SK-N-SH (cell line): ENCODE data around the gene LUC7L3.

ENCODE experiments used
- CHD2 ChIP-seq: fragments of 150-350 bp; IDR thresholded peaks from 2 replicates; pipeline ENCODE4 v1.6.1; 2018; ENCODE audit warnings: low read length; ENCODE audit not compliant: partially characterized antibody
- CTCF ChIP-seq: fragments of 200-600 bp; sonication (generic); IDR thresholded peaks from 2 replicates; pipeline ENCODE4 v1.6.1; 2017; ENCODE audit warnings: antibody characterized with exemption, mild to moderate bottlenecking, moderate library complexity
- EZH2phosphoT487 ChIP-seq: fragments of 200-600 bp; sonication (generic); IDR thresholded peaks from 2 replicates; pipeline ENCODE4 v1.6.1; 2017; ENCODE audit warnings: low read depth, mixed run types, mild to moderate bottlenecking, antibody characterized with exemption, moderate library complexity, borderline replicate concordance
- FOXM1 ChIP-seq: IDR thresholded peaks from 2 replicates; pipeline ENCODE4 v1.4.0; 2012; ENCODE audit warnings: low read depth, mild to moderate bottlenecking
- GABPA ChIP-seq: IDR thresholded peaks from 2 replicates; pipeline ENCODE4 v1.4.0; 2012; ENCODE audit warnings: low read depth, mild to moderate bottlenecking
- MXI1 ChIP-seq: IDR thresholded peaks from 2 replicates; pipeline ENCODE4 v1.6.1; 2012; ENCODE audit warnings: mild to moderate bottlenecking, low read depth, low read length, improper control_type of control experiment
- NFIC ChIP-seq: IDR thresholded peaks from 2 replicates; pipeline ENCODE4 v1.4.0; 2012; ENCODE audit warnings: borderline replicate concordance
- RCOR1 ChIP-seq: fragments of 150-350 bp; IDR thresholded peaks from 2 replicates; pipeline ENCODE4 v1.6.1; 2017; ENCODE audit warnings: antibody characterized with exemption, low read length
- YY1 ChIP-seq: IDR thresholded peaks from 2 replicates; pipeline ENCODE4 v1.4.0; 2012; ENCODE audit warnings: low read depth, mild to moderate bottlenecking
- ZBTB33 ChIP-seq: IDR thresholded peaks from 2 replicates; pipeline ENCODE4 v1.4.0; 2012; ENCODE audit warnings: low read depth, borderline replicate concordance
- TF ChIP-seq, protein P1 (sequence below): IDR thresholded peaks from 2 replicates; pipeline ENCODE4 v1.4.0; 2012; ENCODE audit warnings: low read depth, borderline replicate concordance
- TF ChIP-seq, protein P2 (sequence below): IDR thresholded peaks from 2 replicates; pipeline ENCODE4 v1.4.0; 2012; ENCODE audit warnings: low read depth

DNA sequence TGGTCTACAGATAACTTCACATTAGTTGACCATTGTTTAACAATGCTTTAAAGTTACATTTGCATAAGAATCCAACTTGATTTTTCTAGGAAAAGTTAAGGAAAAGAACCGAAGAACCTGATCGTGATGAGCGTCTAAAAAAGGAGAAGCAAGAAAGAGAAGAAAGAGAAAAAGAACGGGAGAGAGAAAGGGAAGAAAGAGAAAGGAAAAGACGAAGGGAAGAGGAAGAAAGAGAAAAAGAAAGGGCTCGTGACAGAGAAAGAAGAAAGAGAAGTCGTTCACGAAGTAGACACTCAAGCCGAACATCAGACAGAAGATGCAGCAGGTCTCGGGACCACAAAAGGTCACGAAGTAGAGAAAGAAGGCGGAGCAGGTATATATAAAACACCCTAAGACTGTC lies 26.2 kb downstream of the LUC7L3 start:
- TF ChIP-seq CTCF (no peak), EZH2phosphoT487 (no peak), GABPA (no peak), NFIC (no peak), CHD2 (no peak), ZBTB33 (no peak), MXI1 (no peak), FOXM1 (no peak), YY1 (no peak), RCOR1 (no peak)
- TF ChIP-seq, protein P1, sequence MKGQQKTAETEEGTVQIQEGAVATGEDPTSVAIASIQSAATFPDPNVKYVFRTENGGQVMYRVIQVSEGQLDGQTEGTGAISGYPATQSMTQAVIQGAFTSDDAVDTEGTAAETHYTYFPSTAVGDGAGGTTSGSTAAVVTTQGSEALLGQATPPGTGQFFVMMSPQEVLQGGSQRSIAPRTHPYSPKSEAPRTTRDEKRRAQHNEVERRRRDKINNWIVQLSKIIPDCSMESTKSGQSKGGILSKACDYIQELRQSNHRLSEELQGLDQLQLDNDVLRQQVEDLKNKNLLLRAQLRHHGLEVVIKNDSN, result no peak
- TF ChIP-seq, protein P2, sequence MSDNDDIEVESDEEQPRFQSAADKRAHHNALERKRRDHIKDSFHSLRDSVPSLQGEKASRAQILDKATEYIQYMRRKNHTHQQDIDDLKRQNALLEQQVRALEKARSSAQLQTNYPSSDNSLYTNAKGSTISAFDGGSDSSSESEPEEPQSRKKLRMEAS, result no peak
